ENCODE data around the gene SCD5. TPM values are rescaled to one million over a fixed set of nuclear protein-coding genes. Genes with fewer than 3 reads are reported as not detected.
A peak's percentile ranks its signal among the peaks of the same experiment; 100 is the strongest.
"Not testable (repeated sequence)": the region's sequence is repeated elsewhere in the genome, so short reads cannot be mapped to it uniquely, and the experiment has no call there.

Gene SCD5
- 10 to 100 TPM in 9 of 12 donors, 1 to 10 TPM in 2, not detected in 1; 3.3 to 20.5 (median 13.0) TPM for polyA plus RNA-seq (ENCODE audit: insufficient read length in 12 of 12)
- long read RNA-seq, donor 1, partial matches to known transcripts = 0 of 3 reads
- long read RNA-seq, donor 1, other reads (novel, unspliced or antisense) = 0 of 3 reads
- long read RNA-seq, donor 2, transcript SCD5-202 (5 exons, 3,101 nt) = major isoform, 5 of 5 reads
- long read RNA-seq, donor 2, partial matches to known transcripts = 0 of 5 reads
- long read RNA-seq, donor 2, other reads (novel, unspliced or antisense) = 0 of 5 reads
- long read RNA-seq, donor 3 = 0 reads
- long read RNA-seq, donor 4, partial matches to known transcripts = 0 of 4 reads
- long read RNA-seq, donor 4, other reads (novel, unspliced or antisense) = 0 of 4 reads
- long read RNA-seq, donor 5, partial matches to known transcripts = 0 of 4 reads
- long read RNA-seq, donor 5, other reads (novel, unspliced or antisense) = 0 of 4 reads
- long read RNA-seq, donor 6, partial matches to known transcripts = 0 of 2 reads
- long read RNA-seq, donor 6, other reads (novel, unspliced or antisense) = 0 of 2 reads
- long read RNA-seq, donor 7, partial matches to known transcripts = 0 of 1 reads
- long read RNA-seq, donor 7, other reads (novel, unspliced or antisense) = 0 of 1 reads
- long read RNA-seq, donor 8, partial matches to known transcripts = 9 of 10 reads
- long read RNA-seq, donor 8, other reads (novel, unspliced or antisense) = 0 of 10 reads
- long read RNA-seq, donor 9, partial matches to known transcripts = 0 of 4 reads
- long read RNA-seq, donor 9, other reads (novel, unspliced or antisense) = 0 of 4 reads
- long read RNA-seq, donor 10, transcript SCD5-202 (5 exons, 3,101 nt) = major isoform, 7 of 7 reads
- long read RNA-seq, donor 10, partial matches to known transcripts = 0 of 7 reads
- long read RNA-seq, donor 10, other reads (novel, unspliced or antisense) = 0 of 7 reads
- long read RNA-seq, donor 11, partial matches to known transcripts = 10 of 14 reads
- long read RNA-seq, donor 11, other reads (novel, unspliced or antisense) = 0 of 14 reads

DNA sequence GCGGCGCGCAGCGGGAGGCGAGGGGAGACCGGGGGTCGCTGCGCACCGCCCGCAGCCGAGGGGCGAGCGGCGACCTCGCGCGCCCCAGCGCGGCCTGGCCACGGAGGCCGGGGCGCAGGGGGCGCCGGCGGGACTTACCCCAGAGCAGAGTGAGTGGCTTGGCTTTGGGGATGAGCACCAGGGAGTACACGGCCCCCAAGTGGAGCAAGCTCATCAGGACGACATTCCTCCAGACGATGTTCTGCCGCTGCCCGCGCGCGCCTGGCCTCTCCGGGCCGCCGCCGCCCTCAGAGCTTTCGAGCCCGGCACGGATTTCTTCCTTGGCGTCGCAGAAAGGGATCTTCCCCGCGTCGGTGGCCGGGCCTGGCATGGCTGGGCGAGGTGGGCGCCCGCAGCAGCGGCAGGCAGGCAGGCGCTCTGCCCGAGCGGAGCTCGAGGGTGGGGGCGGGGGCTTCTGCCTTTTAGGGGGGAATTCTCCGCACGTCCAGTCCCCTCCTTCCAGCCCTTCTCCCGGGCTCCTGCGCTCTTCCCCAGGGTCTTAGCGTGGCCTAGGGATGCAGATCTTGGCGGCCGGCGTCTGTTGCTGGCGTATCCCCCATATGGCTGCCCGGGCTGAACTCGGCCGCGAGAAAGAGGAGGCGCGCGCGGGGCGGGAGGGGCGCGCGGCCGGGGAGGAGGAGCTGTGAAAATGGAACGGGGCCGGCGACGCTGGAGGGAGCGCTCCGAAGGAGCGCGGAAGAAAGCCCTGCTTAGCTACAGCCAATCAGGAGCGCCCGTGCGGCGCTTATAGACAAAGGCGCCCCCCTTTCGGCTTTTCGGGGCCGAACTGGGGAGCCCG, at the start of gene SCD5:
Gene SCD5 (minus strand): TSS at position 629 of the 838 bp plus-strand sequence. CDS start 259 bp downstream, at position 370.
- DNase-seq = peak; percentile 92

DNA sequence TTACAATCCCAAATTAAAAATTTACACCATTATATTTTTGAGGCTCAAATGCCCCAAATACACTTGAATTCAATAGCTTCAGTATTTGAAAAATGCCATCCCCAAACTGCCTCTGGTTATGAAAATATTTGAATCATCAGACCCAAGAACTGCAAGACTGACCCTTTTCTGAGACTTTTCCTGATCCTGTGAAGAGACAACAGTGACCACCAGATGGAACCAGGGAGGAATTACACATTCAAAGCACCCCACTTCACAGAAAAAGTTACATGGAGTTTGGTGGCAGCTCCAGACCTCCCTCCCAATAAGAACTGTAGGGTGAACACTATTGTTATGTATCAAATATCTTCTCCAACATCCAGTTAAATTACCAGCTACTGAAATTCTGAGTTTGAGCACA, 44.0 kb upstream of the SCD5 start:
- DNase-seq = no peak

DNA sequence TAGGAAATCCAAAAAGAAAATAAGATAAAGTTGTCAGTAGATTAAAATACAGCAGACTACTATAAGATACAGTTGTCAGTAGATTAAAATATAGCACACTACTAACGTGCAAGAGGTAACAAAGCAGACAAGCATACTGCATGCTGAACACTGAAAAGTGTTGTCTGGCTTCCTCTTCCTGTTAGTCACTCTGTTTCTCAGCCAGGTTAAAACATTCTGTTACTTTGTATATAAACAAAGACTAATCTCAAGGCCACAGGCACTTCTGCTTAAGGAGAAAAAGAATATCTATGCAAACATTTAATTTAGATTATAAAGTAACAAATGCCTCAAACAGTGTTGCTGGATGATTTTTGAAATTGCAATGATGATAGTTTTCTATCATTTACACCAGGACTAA, 41.0 kb upstream of the SCD5 start:
- DNase-seq = no peak

DNA sequence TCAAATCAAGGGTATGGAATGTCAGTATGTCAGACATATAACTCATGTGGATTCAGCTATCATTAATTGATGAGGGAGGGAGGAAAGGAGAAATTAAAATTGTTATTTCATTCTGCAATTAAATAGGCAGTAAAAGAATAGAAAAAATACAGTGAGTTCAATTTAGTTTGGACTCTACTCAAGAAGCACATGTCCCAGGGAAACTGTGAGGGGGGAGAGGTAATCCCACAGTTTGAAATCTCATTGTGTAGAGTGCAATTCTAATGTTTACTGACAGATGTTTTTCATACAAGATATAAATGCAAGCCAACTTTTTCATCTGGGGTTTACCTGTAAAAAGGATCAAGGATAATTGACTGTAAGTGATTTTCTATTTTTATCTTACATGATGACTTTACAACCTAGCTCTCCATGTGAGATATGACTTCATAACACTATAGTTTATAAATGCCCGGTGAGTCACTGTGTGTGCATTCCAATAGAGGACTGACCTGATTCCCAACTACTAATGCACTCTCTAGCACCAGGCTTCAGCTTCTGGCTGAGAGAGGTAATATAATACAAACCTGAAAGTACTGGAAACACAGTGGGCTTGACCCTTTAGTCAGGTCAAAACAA, 35.2 kb upstream of the SCD5 start:
- DNase-seq = no peak

DNA sequence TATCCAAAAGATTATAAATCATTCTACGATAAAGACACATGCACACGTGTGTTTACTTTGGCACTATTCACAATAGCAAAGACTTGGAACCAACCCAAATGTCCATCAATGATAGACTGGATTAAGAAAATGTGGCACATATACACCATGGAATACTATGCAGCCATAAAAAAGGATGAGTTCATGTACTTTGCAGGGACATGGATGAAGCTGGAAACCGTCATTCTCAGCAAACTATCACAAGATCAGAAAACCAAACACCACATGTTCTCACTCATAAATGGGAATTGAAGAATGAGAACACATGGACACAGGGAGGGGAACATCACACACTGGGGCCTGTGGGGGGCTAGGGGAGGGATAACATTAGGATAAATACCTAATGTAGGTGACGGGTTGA, 34.5 kb upstream of the SCD5 start:
- DNase-seq = not testable (repeated sequence)

- DNase-seq = no peak
These were observed 26.8 kb upstream of the SCD5 start for GRCh38 chr4:82825425-82825824.

DNA sequence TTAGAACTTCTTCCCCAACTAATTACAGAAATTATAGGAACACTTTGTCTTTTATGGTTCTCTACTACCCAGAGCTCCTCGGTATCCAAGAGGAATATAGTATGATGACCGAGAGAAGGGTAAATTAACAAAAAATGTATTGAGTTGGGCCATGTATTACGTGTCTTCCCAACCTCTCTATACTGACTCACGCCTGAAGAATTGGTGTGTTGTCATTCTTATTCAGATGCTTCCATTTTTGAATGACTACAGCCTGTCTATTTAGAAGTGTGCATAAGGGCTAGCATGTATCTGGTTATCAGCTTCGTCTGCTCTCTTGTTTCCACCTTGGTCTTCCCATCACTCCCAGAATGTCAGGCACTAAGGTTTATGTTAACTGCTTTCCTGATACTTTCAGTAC, 24.5 kb upstream of the SCD5 start:
- DNase-seq = no peak

- no peak for DNase-seq
These were observed 22.1 kb upstream of the SCD5 start for GRCh38 chr4:82820689-82821088.

GRCh38 chr4:82818664-82819662, 20.4 kb upstream of the SCD5 start:
- no peak for DNase-seq

GRCh38 chr4:82816874-82817273, 18.3 kb upstream of the SCD5 start:
- DNase-seq = not testable (repeated sequence)

DNA sequence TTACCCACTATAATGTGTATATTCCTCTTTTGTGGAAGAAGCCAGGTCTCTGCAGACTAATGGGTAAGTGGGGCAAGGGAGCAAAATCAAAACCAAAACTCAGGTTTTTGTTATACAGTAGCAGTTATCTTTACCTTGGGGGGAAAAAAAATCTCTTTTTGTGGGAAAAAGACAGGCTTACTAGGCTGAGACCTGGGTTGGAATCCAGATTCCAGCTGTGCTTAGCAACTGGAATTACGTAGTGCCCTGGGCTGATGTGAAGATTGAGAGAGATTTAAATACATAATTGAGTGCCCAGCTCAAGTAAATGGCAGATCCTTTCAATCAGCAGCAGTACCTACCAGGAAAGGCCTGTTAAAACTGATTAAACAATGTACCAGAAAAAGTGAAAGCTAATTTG, 15.4 kb upstream of the SCD5 start:
- DNase-seq = no peak

DNA sequence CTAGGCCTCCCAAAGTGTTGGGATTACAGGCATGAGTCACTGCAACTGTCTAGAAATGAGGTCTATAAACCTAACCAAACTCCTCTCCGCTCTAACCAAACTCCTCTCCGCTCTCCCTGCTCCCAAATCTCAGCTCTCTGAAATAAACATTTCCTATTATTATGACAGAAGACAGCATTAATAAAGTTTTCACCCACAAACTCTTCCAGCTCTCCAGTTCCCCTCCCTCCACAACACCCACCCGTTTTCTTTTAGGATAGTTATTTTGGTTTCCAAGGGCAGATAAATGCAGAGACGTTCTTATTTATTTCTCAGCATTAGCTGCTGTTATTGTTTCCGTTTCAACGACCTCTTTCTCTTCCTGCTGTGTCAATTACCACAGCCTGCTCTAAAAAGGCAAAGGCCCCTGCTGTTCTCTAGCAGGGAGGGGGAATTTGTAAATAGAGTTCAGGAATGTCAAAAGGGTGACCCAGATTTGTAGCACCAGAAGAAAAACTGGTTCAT, 13.3 kb upstream of the SCD5 start:
- DNase-seq = no peak

DNA sequence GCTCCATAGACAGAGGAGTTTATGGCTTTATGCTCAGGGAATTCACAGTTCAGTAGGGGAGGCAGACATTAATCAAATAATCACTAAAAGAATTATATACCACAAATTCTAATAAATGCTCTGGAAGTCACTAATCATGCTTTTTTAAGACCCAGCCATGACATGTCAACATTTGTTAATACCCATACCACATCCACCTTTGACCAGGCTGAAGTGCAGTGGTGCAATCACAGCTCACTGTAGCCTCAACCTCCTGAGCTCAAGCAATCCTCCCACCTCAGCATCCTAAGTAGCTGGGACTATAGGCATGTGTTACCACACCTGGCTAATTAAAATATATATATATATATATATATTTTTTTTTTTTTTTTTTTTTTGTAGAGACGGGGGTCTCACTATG, 12.8 kb upstream of the SCD5 start:
- no peak for DNase-seq

GRCh38 chr4:82810176-82810575, 11.6 kb upstream of the SCD5 start:
- no peak for DNase-seq

- DNase-seq = no peak
These were observed 11.0 kb upstream of the SCD5 start for GRCh38 chr4:82809619-82810018.

GRCh38 chr4:82803746-82804145, 5.2 kb upstream of the SCD5 start:
- DNase-seq = no peak

GRCh38 chr4:82802911-82803310, 4.3 kb upstream of the SCD5 start:
- DNase-seq = no peak

DNA sequence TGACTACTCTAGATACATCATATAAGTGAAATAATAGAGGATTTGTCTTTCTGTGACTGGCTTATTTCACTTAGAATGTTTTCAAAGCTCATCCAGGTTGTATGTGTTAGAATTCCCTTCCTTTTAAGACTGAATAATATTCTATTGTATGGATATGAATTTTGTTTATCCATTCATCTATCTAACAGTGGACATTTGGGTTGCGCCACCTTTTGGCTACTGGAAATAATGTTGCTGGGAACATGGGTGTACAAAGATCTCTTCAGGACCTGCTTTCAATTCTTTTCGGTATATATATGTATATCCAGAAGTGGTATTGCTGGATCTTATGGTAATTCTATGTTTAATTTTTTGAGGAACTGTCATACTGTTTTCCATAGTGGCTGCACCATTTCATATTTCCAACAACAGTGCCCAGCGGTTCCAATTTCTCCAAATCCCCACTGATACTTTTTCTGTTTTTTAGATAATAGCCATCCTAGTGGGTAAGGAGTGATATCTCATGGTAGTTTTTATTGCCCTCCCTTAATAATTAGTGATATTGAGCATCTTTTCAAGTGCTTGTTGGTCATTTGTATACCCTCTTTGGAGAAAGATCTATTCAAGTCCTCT, 3.4 kb upstream of the SCD5 start:
- peak; percentile 46 for DNase-seq

Data from muscle of arm (tissue), 14 donors.